GM13977 (cell line): Measurements from ENCODE around the gene OR2T34.
A peak's percentile ranks its signal among the peaks of the same experiment; 100 is the strongest.
"Not testable (repeated sequence)": the region's sequence is repeated elsewhere in the genome, so short reads cannot be mapped to it uniquely, and the experiment has no call there.

ENCODE experiments used
- DNase-seq: peaks from one replicate; pipeline ENCODE4 v3.0.0; 2012; ENCODE audit warnings: low spot score
- CTCF ChIP-seq: IDR thresholded peaks from 2 replicates; pipeline ENCODE4 v1.5.1; 2012; ENCODE audit warnings: mild to moderate bottlenecking, control low read depth; ENCODE audit not compliant: insufficient read depth; ENCODE audit errors: extremely low read depth, missing control alignments
- in situ Hi-C: fragments of 300-500 bp; cut with MboI; formaldehyde crosslinking; loops from one replicate; pipeline ENCODE4 v1.12.0; 2022; ENCODE audit warnings: low sequenced_read_pairs, low pct_unique_long_range_greater_than_20kb, mixed read lengths, inconsistent platforms; ENCODE audit not compliant: unreplicated experiment

Gene OR2T34

GRCh38 chr1:248574657-248575056, at the start of gene OR2T34:
Gene OR2T34, minus strand, starts transcription at chr1:248574757. Its CDS starts 0 bp downstream, at chr1:248574757.
- DNase-seq, in situ Hi-C loops: not testable (repeated sequence)

GRCh38 chr1:248622570-248623001, 48.0 kb upstream of the OR2T34 start:
- peak; percentile 60 for TF ChIP-seq CTCF
- peak; percentile 60 for DNase-seq
- in situ Hi-C loops = loop anchor here (10.0 kb wide), 1 partner anchor 218 kb away; the partner anchor contains the start of gene OR2T1

- TF ChIP-seq CTCF = no peak
- in situ Hi-C loops = loop anchor here (10.0 kb wide), 1 partner anchor 217 kb away; the partner anchor contains the start of gene OR2T1
- no peak for DNase-seq
Measured at GRCh38 chr1:248621770-248622169, 47.2 kb upstream of the OR2T34 start.

- TF ChIP-seq CTCF = peak; percentile 67
- peak; percentile 22 for DNase-seq
- in situ Hi-C loops = no loop called here
Measured at GRCh38 chr1:248618878-248619277, 44.3 kb upstream of the OR2T34 start.

- in situ Hi-C loops = no loop called here
- no peak for DNase-seq
- TF ChIP-seq CTCF = no peak
Measured at GRCh38 chr1:248618119-248618518, 43.6 kb upstream of the OR2T34 start.

- TF ChIP-seq CTCF = no peak
- DNase-seq = no peak
- in situ Hi-C loops = no loop called here
Measured at GRCh38 chr1:248613742-248614141, 39.2 kb upstream of the OR2T34 start.

- in situ Hi-C loops = no loop called here
- peak; percentile 28 for TF ChIP-seq CTCF
- DNase-seq = no peak
Measured at GRCh38 chr1:248611883-248612414, 37.4 kb upstream of the OR2T34 start.
